ENCODE data around the gene PPP2R3A. TPM values are rescaled to one million over a fixed set of nuclear protein-coding genes. Genes with fewer than 3 reads are reported as not detected.

The PPP2R3A gene
- total RNA-seq, 1 donor from 2014 or later: 19.2 TPM

DNA sequence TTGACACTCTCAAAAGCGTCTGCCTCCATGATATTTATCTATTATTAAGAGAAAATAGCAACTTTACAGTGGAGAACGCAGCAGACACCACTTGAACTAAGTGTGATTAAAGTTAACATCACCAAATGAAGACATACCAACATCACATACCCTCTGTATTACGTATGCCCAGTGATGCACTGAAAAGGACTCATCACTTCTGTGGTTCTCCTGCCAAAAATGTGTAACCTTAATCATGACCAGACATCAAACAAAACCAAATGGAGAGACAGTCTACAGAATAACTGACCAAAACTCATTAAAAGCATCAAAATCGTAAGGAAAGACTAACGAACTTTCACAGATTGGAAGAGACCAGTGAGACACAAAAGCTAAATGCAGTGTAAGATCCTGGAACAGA lies 103.2 kb downstream of the PPP2R3A start:
- DNase-seq (ENCODE audit: extremely low spot score, unreplicated experiment): no peak
- no peak overlapping the region for H3K27ac Mint-ChIP-seq (ENCODE audit: unreplicated experiment)
- no peak for TF ChIP-seq CTCF (IDR thresholded peaks at IDR 0.05)
- peaks cover 8% of the 10 kb centered on the region for H3K36me3 Mint-ChIP-seq (ENCODE audit: unreplicated experiment)
- no peaks in the 10 kb centered on the region for H3K9me3 Mint-ChIP-seq (ENCODE audit: unreplicated experiment)
- H3K4me1 Mint-ChIP-seq (ENCODE audit: unreplicated experiment): peaks cover 26% of the 10 kb centered on the region
- H3K27me3 Mint-ChIP-seq (ENCODE audit: unreplicated experiment): no peaks in the 10 kb centered on the region
- H3K4me3 Mint-ChIP-seq (ENCODE audit: unreplicated experiment): no peak overlapping the region

GRCh38 chr3:136069933-136070332 lies 104.4 kb downstream of the PPP2R3A start:
- H3K9me3 Mint-ChIP-seq (ENCODE audit: unreplicated experiment): no peaks in the 10 kb centered on the region
- TF ChIP-seq CTCF (IDR thresholded peaks at IDR 0.05): no peak
- H3K4me1 Mint-ChIP-seq (ENCODE audit: unreplicated experiment): peaks cover 26% of the 10 kb centered on the region

GRCh38 chr3:136070334-136070733 lies 104.8 kb downstream of the PPP2R3A start:
- no peak for DNase-seq (ENCODE audit: extremely low spot score, unreplicated experiment)
- no peak for TF ChIP-seq CTCF (IDR thresholded peaks at IDR 0.05)
- no peak overlapping the region for H3K4me3 Mint-ChIP-seq (ENCODE audit: unreplicated experiment)
- H3K27ac Mint-ChIP-seq (ENCODE audit: unreplicated experiment): peak overlapping the region; percentile 59
- H3K9me3 Mint-ChIP-seq (ENCODE audit: unreplicated experiment): no peaks in the 10 kb centered on the region
- H3K27me3 Mint-ChIP-seq (ENCODE audit: unreplicated experiment): no peaks in the 10 kb centered on the region
- H3K36me3 Mint-ChIP-seq (ENCODE audit: unreplicated experiment): peaks cover 8% of the 10 kb centered on the region
- peaks cover 27% of the 10 kb centered on the region for H3K4me1 Mint-ChIP-seq (ENCODE audit: unreplicated experiment)

More at GRCh38 chr3:136069933-136070332, 104.4 kb downstream of the PPP2R3A start:
- Mint-ChIP-seq H3K4me3 (ENCODE audit: unreplicated experiment) (no peak overlapping the region), H3K27me3 (ENCODE audit: unreplicated experiment) (no peaks in the 10 kb centered on the region), H3K27ac (ENCODE audit: unreplicated experiment) (peak overlapping the region; percentile 59), H3K36me3 (ENCODE audit: unreplicated experiment) (peaks cover 8% of the 10 kb centered on the region)
- no peak for DNase-seq (ENCODE audit: extremely low spot score, unreplicated experiment)

DNA sequence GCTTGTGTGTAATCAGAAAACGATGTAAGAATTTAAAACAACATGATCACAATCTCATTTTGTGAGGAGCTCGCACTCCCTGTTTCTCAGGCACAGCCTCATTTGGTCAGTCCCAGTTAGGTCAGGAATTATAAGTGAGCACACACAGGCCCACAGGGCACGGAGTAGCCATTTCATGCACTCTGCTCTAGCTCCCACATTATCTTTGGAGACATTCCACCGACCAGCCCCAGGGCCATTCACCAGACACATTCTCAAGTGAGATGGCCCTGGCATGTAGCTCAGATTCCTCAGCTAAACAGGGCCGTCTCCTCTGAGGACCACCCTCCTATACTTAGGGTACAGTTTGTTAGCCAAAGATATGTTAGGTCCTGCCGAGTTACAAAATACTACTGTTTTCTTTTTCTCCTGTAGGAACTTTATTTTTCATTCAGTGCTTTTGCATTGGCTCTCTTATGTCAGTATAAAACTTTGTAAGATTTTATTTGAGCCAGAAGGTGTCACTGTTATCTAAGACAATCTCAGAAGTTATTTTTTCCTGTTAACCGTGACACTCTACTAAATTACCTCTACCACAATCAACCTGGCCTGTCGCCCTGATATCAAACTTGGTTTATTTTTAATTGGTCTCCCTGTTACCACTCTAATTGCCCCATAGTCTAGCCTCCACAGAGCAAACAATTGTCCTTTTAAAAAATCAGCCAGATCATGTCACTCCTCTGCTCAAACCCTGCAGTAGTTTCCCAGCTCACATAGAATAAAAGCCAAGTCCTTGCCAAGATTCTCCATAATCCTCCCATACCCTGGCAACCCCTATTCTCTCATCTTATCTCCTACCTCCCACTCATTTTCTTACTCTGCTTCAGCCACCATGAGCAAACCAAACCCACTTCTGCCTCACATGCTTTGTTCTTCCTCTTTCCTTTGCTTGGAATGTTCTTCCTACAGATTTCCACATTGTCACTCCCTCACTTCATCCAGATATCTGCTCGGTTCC lies 105.7 kb downstream of the PPP2R3A start:
- Mint-ChIP-seq H3K9me3 (ENCODE audit: unreplicated experiment) (no peaks in the 10 kb centered on the region), H3K4me1 (ENCODE audit: unreplicated experiment) (peaks cover 30% of the 10 kb centered on the region), H3K27ac (ENCODE audit: unreplicated experiment) (peak overlapping the region; percentile 90), H3K27me3 (ENCODE audit: unreplicated experiment) (no peaks in the 10 kb centered on the region), H3K36me3 (ENCODE audit: unreplicated experiment) (peaks cover 5% of the 10 kb centered on the region), H3K4me3 (ENCODE audit: unreplicated experiment) (peak overlapping the region; percentile 52)
- TF ChIP-seq CTCF (IDR thresholded peaks at IDR 0.05): peak; percentile 53
- peak; percentile 87 for DNase-seq (ENCODE audit: extremely low spot score, unreplicated experiment)

DNA sequence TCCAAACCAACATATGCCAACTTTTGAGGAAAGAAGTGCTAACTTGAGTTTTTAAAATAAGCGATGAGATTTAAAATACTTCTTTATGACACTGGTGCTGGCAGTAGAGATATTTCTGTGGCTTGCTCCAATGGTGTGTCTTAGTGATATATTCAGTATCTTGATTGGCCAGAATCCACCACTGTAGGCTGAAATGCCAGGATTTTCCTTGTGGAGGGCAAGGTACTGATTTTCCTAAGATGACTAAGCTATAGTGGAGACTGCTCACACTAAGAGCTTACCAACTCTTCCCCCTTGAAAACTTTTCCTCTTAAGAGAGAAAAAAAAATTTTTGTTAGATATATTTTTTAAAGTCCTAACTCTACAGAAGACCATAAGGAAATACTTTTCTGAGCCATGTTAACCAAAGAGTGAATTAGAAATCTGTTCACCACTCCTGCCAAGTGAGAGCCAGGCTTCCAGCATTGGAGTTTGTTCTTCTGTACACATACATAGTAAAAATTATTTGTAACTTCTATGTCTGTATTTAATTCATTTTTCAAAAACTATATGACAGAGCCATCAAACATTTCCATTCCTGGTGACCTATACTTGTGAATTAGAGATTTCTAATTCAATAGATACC lies 109.1 kb downstream of the PPP2R3A start:
- H3K9me3 Mint-ChIP-seq (ENCODE audit: unreplicated experiment): no peaks in the 10 kb centered on the region

More for the DNA sequence above, 109.1 kb downstream of the PPP2R3A start:
- Mint-ChIP-seq H3K4me3 (ENCODE audit: unreplicated experiment) (no peak overlapping the region), H3K27me3 (ENCODE audit: unreplicated experiment) (no peaks in the 10 kb centered on the region), H3K4me1 (ENCODE audit: unreplicated experiment) (peaks cover 30% of the 10 kb centered on the region), H3K27ac (ENCODE audit: unreplicated experiment) (no peak overlapping the region), H3K36me3 (ENCODE audit: unreplicated experiment) (no peaks in the 10 kb centered on the region)
- no peak for TF ChIP-seq CTCF (IDR thresholded peaks at IDR 0.05)
- no peak for DNase-seq (ENCODE audit: extremely low spot score, unreplicated experiment)

Data from osteocyte (in vitro differentiated cells).